Motor neuron (in vitro differentiated cells): ENCODE measurements around the gene PACS1. TPM values are rescaled to one million over a fixed set of nuclear protein-coding genes. Genes with fewer than 3 reads are reported as not detected.

ENCODE experiments used
- ATAC-seq, 8 experiments: fragments of 200-7000 bp; cut with Tn5 transposase; replicated peaks in 6 of 8; 2 replicates each; pipeline ENCODE4 v1.8.0; 2021; ENCODE audit warnings: mild to moderate bottlenecking in 8 of 8, moderate library complexity in 8 of 8
- H3K27ac ChIP-seq, 2 donors: fragments of 250-450 bp; sonication (Bioruptor Pico); 2 replicates each; pipeline ENCODE4 v1.9.0; 2021; ENCODE audit warnings: antibody characterized with exemption in 2 of 2, mild to moderate bottlenecking in 2 of 2, moderate library complexity in 1 of 2
- H3K4me1 ChIP-seq, 2 donors: fragments of 250-450 bp; sonication (Bioruptor Pico); replicated peaks in 1 of 2; 2 replicates each; pipeline ENCODE4 v1.6.1; 2021; ENCODE audit warnings: antibody characterized with exemption in 2 of 2, mild to moderate bottlenecking in 2 of 2, moderate library complexity in 1 of 2
- H3K4me3 ChIP-seq, 5 donors: fragments of 250-450 bp; sonication (Bioruptor Pico); 2 replicates each; pipeline ENCODE4 v1.9.0; 2021; ENCODE audit warnings: antibody characterized with exemption in 5 of 5, mild to moderate bottlenecking in 5 of 5, moderate library complexity in 4 of 5
- WGBS, 10 experiments: fragments of 450-650 bp; shearing (Covaris generic); methylation state at CpG; one replicate each; pipeline ENCODE4 v1.0.0; 2022; 5-methylcytosine and 5-hydroxymethylcytosine counted together
- in situ Hi-C, 9 experiments: fragments of 400-800 bp; cut with MboI; loops; one replicate each; pipeline ENCODE4 v1.15.0; 2021; ENCODE audit warnings: low sequenced_read_pairs in 9 of 9, low pct_unique_long_range_greater_than_20kb in 2 of 9; ENCODE audit not compliant: unreplicated experiment in 9 of 9
- total RNA-seq, 8 experiments: library from RNA; unstranded; fragments of 300-600 nt; gene quantifications; 2 replicates each; pipeline versions ENCODE4 v1.2.3 to v1.2.4, GENCODE V29; 2022

Gene PACS1
- total RNA-seq, 8 experiments from 2014 or later: 10.6 to 38.2 (median 21.7) TPM

DNA sequence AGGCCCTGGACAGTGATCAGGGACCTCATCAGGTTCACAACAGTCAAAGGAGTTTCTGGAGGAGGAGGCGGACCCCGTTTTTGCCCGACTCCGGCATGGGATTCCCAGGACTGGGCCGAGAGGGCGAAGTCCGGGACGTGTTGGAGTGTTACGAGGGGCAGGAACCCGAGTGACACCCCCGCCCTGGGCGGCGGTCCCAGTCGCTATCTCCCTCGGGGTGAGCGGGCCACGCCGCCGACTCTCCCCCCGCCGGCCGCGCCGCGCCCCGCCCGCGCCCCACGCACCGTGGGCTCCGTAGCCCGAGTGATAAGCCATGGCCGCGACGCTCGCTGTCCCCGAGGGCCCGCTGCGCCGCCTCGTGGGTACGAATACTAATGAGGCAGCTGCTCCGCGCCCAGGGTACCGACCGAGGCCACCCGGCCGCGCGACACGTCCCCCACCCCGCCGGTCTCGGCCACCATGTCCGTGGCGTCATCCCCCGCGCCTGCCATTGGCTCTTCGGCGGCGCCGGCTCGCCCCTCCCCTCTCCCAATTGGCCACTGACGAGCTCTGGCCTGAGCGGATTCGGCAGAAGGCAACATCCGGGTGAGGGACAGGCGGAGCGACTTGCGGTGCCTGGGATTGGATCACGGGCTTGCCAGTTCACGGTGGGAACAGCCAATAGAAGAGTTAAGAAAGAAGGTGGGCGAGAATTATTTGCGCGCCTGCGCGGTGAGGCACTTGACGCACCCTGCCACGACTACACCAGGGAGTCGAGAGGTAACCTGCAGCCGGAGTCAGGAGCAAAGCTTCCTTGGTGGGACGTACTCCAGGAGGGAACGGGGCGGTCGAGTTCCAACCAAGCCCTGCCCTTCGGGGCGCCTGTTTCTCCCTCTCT is 218.8 kb downstream of the PACS1 start, which contains the start of gene YIF1A:
YIF1A (minus strand) TSS at position 473 of the 877 bp plus-strand sequence; CDS start at position 315, 158 bp downstream.
- Histone ChIP-seq H3K27ac (peak within 1 kb of the TSS; percentile 97 to 99), H3K4me1 (peaks cover 22 to 41% of the 10 kb centered on the region in 2 donors), H3K4me3 (peak within 1 kb of the TSS; percentile 53 to 65 (median 55))
- WGBS, 10 experiments: 0 to 3% (median 0%) methylated on average over 5 to 18 of the region's 87 CpGs; no CpG with 5 or more reads in 5 of the 10 experiments
- ATAC-seq: peak; percentile 82 to 95 (median 86)
- in situ Hi-C loops: no loop called here

GRCh38 chr11:66289548-66290329 is 219.7 kb downstream of the PACS1 start:
- H3K27ac ChIP-seq: peak overlapping the region; percentile 97 to 99
- peak overlapping the region; percentile 52 to 65 (median 54) for H3K4me3 ChIP-seq
- peak; percentile 20 to 67 (median 42) for ATAC-seq
- in situ Hi-C loops: no loop called here
- peaks cover 22 to 41% of the 10 kb centered on the region in 2 donors for H3K4me1 ChIP-seq
- 0 to 60% (median 8%) methylated on average over 2 to 8 of the region's 36 CpGs; no CpG with 5 or more reads in 3 of the 10 experiments for WGBS, 10 experiments

DNA sequence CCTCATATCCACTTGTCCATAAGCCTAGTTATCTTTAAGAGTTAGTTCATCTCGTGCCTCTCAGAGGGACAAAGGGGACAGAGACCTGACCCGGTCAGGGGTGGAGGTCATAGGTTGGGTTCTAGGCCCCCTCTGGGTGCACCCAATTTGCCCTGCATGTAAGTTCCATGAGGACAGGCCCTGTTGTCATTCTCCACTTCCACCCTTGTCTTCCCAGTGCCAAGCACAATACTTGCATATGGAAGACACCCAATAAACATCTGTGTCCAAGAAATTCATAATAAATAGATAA is 220.2 kb downstream of the PACS1 start:
- Histone ChIP-seq H3K4me3 (peak overlapping the region in 4 of 5 donors; percentile 52 to 65 (median 55)), H3K4me1 (peaks cover 22 to 41% of the 10 kb centered on the region in 2 donors), H3K27ac (peak overlapping the region; percentile 97 to 99)
- ATAC-seq: no peak
- in situ Hi-C loops: no loop called here
- WGBS, 10 experiments: 20 to 100% (median 67%) methylated on average over 1 to 2 of the region's 2 CpGs; no CpG with 5 or more reads in 3 of the 10 experiments

- in situ Hi-C loops: no loop called here
- no peak for ATAC-seq
- peak overlapping the region in 1 of 2 donors; percentile 82 for H3K27ac ChIP-seq
- H3K4me3 ChIP-seq: peak overlapping the region; percentile 48 to 79 (median 57)
- WGBS, 10 experiments: 3% methylated on average over 5 of the region's 16 CpGs; no CpG with 5 or more reads in 9 of the 10 experiments
- H3K4me1 ChIP-seq: peaks cover 22 to 41% of the 10 kb centered on the region in 2 donors
Measured at GRCh38 chr11:66291303-66291705, 221.2 kb downstream of the PACS1 start.

- ATAC-seq: peak in 2 of 8 experiments; percentile 2 to 4
- H3K4me1 ChIP-seq: peaks cover 21 to 41% of the 10 kb centered on the region in 2 donors
- H3K4me3 ChIP-seq: peak within 1 kb of the TSS; percentile 48 to 79 (median 57)
- in situ Hi-C loops: no loop called here
- 20% methylated on average over 1 of the region's 95 CpGs; no CpG with 5 or more reads in 9 of the 10 experiments for WGBS, 10 experiments
- H3K27ac ChIP-seq: peak within 1 kb of the TSS; percentile 30 to 82
Measured at GRCh38 chr11:66291706-66292542, 221.9 kb downstream of the PACS1 start, which contains the start of gene TMEM151A. Gene TMEM151A, plus strand, starts transcription at chr11:66291894. Its CDS starts 120 bp downstream, at chr11:66292014.

GRCh38 chr11:66292543-66293332 is 222.7 kb downstream of the PACS1 start:
- Histone ChIP-seq H3K4me1 (peaks cover 13 to 34% of the 10 kb centered on the region in 2 donors), H3K27ac (peak overlapping the region in 1 of 2 donors; percentile 82), H3K4me3 (peak overlapping the region; percentile 48 to 79 (median 57))
- WGBS, 10 experiments: 0 to 90% (median 41%) methylated on average over 1 to 7 of the region's 17 CpGs; no CpG with 5 or more reads in 4 of the 10 experiments
- in situ Hi-C loops: no loop called here
- ATAC-seq: no peak

DNA sequence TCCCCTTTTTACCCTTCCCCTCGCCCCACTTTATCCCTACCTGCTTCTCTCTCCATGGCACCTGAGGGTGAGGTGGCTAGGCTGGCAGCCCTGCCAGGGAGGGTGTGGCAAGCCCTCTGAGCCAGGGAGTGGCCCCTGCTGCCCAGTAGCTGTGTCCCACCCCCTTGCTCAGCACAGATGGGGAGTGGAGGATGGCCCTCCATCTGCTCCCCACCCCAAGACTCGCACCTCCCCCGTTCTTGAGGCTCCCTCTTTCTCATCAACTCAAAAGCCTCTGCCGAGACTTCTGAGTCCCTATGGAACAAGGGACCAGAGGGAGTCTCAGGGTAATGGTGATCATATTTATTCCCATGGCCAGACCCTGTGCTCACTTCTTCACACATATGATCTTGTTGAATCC is 223.3 kb downstream of the PACS1 start:
- Histone ChIP-seq H3K4me1 (peaks cover 7 to 28% of the 10 kb centered on the region in 2 donors), H3K27ac (no peak overlapping the region), H3K4me3 (no peak overlapping the region)
- no peak for ATAC-seq
- WGBS, 10 experiments: 44 to 73% (median 67%) methylated on average over 1 to 2 of the region's 4 CpGs; no CpG with 5 or more reads in 7 of the 10 experiments
- in situ Hi-C loops: no loop called here

GRCh38 chr11:66293777-66294625 is 223.9 kb downstream of the PACS1 start:
- 65 to 100% (median 80%) methylated on average over 2 to 15 of the region's 30 CpGs; no CpG with 5 or more reads in 5 of the 10 experiments for WGBS, 10 experiments

More at GRCh38 chr11:66293777-66294625, 223.9 kb downstream of the PACS1 start:
- Histone ChIP-seq H3K27ac (no peak overlapping the region), H3K4me3 (no peak overlapping the region), H3K4me1 (peaks cover 7 to 28% of the 10 kb centered on the region in 2 donors)
- in situ Hi-C loops: no loop called here
- no peak for ATAC-seq
